ENCODE data around the gene GRM8. TPM values are rescaled to one million over a fixed set of nuclear protein-coding genes. Genes with fewer than 3 reads are reported as not detected.

The GRM8 gene
- total RNA-seq, 1 experiment from 2014 or later: not detected

DNA sequence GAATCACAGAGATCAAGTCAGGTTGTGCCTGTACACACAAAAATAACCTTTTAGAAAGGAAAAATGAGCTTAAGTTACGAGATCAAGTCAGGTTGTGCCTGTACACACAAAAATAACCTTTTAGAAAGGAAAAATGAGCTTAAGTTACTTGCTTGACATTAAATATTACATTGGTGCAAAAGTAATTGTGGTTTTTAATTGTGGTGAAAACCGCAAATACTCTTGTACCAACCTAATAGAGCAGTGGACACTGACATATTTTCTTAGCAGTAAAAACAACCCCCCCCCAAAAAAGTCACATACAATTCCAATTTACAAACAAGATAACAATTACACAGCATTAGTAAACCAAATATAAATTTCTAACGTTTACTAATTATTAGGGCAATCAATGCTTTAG is 595.6 kb downstream of the GRM8 start:
- no peaks in the 10 kb centered on the region for H3K36me3 ChIP-seq (ENCODE audit: low read depth, low read length)
- no TSS peak for BruUV-seq (replicated peaks)
- H2AFZ ChIP-seq (ENCODE audit: low read length): no peak overlapping the region
- POLR2A ChIA-PET (ENCODE audit: unreplicated experiment): no interaction called here
- no peaks in the 10 kb centered on the region for H3K27me3 ChIP-seq (ENCODE audit: low read length)
- H4K20me1 ChIP-seq (ENCODE audit: low read length): no peaks in the 10 kb centered on the region
- H3K9ac ChIP-seq (ENCODE audit: low read length): no peak overlapping the region
- no peak for DNase-seq
- H3K9me3 ChIP-seq (ENCODE audit: low read length): 0 out of 2 replicates have a peak, but pooled peaks cover under 1% of the 10 kb centered on the region
- CTCF ChIA-PET: no interaction called here
- no peak for TF ChIP-seq EZH2 (IDR thresholded peaks at IDR 0.05; ENCODE audit: low read length, unreplicated experiment)
- no peak for TF ChIP-seq EZH2phosphoT487 (IDR thresholded peaks at IDR 0.05; ENCODE audit: borderline replicate concordance, low read length)
- TF ChIP-seq, protein P1, sequence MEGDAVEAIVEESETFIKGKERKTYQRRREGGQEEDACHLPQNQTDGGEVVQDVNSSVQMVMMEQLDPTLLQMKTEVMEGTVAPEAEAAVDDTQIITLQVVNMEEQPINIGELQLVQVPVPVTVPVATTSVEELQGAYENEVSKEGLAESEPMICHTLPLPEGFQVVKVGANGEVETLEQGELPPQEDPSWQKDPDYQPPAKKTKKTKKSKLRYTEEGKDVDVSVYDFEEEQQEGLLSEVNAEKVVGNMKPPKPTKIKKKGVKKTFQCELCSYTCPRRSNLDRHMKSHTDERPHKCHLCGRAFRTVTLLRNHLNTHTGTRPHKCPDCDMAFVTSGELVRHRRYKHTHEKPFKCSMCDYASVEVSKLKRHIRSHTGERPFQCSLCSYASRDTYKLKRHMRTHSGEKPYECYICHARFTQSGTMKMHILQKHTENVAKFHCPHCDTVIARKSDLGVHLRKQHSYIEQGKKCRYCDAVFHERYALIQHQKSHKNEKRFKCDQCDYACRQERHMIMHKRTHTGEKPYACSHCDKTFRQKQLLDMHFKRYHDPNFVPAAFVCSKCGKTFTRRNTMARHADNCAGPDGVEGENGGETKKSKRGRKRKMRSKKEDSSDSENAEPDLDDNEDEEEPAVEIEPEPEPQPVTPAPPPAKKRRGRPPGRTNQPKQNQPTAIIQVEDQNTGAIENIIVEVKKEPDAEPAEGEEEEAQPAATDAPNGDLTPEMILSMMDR (conservative IDR thresholded peaks at IDR 0.05; ENCODE audit: low read depth, low read length): no peak
- no peak overlapping the region for H3K4me2 ChIP-seq (ENCODE audit: low read length)
- H3F3A ChIP-seq (ENCODE audit: low read length, unreplicated experiment): no peaks in the 10 kb centered on the region
- intact Hi-C loops (cut with micrococcal nuclease): no loop called here
- no peak for ATAC-seq
- no peak overlapping the region for H3K27ac ChIP-seq (ENCODE audit: low read length)
- H3K9me2 ChIP-seq (replicated peaks; ENCODE audit: low read length): no peaks in the 10 kb centered on the region
- no peak overlapping the region for H3K4me3 ChIP-seq (ENCODE audit: low read length)
- no peaks in the 10 kb centered on the region for H3K4me1 ChIP-seq (ENCODE audit: insufficient read depth, low read length)
- no peaks in the 10 kb centered on the region for H3K79me2 ChIP-seq (ENCODE audit: low read length)

DNA sequence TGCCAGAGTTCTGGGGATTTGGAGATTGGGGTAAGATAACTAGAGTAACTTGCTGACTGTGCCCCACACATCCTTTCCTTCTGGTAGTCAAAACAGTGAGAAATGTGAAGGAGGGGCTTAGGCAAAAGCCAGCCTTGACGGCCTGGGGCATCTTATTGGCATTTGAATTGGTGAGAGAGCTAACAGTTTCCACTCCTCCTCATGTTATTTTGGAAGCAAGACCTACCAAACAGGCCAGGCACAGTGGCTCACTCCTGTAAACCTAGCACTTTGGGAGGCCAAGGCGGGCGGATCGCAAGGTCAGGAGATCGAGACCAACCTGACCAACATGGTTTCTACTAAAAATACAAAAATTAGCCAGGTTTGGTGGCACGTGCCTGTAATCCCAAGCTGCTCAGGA is 596.6 kb downstream of the GRM8 start:
- no peaks in the 10 kb centered on the region for H3K79me2 ChIP-seq (ENCODE audit: low read length)
- no peak for DNase-seq
- no peak overlapping the region for H2AFZ ChIP-seq (ENCODE audit: low read length)
- H4K20me1 ChIP-seq (ENCODE audit: low read length): no peaks in the 10 kb centered on the region
- no peak overlapping the region for H3K27ac ChIP-seq (ENCODE audit: low read length)
- no peaks in the 10 kb centered on the region for H3K9me2 ChIP-seq (replicated peaks; ENCODE audit: low read length)
- no peak for ATAC-seq
- no peak overlapping the region for H3K9ac ChIP-seq (ENCODE audit: low read length)
- H3K27me3 ChIP-seq (ENCODE audit: low read length): no peaks in the 10 kb centered on the region
- intact Hi-C loops (cut with micrococcal nuclease): no loop called here
- POLR2A ChIA-PET (ENCODE audit: unreplicated experiment): no interaction called here
- H3K4me1 ChIP-seq (ENCODE audit: insufficient read depth, low read length): no peaks in the 10 kb centered on the region
- no peak overlapping the region for H3K4me2 ChIP-seq (ENCODE audit: low read length)
- H3K36me3 ChIP-seq (ENCODE audit: low read depth, low read length): no peaks in the 10 kb centered on the region
- H3K4me3 ChIP-seq (ENCODE audit: low read length): no peak overlapping the region
- no TSS peak for BruUV-seq (replicated peaks)
- no peak for TF ChIP-seq EZH2 (IDR thresholded peaks at IDR 0.05; ENCODE audit: low read length, unreplicated experiment)
- TF ChIP-seq, protein P1 (conservative IDR thresholded peaks at IDR 0.05; ENCODE audit: low read depth, low read length): no peak
- TF ChIP-seq EZH2phosphoT487 (IDR thresholded peaks at IDR 0.05; ENCODE audit: borderline replicate concordance, low read length): no peak
- 0 out of 2 replicates have a peak, but pooled peaks cover 3% of the 10 kb centered on the region for H3K9me3 ChIP-seq (ENCODE audit: low read length)
- CTCF ChIA-PET: no interaction called here
- H3F3A ChIP-seq (ENCODE audit: low read length, unreplicated experiment): no peaks in the 10 kb centered on the region

DNA sequence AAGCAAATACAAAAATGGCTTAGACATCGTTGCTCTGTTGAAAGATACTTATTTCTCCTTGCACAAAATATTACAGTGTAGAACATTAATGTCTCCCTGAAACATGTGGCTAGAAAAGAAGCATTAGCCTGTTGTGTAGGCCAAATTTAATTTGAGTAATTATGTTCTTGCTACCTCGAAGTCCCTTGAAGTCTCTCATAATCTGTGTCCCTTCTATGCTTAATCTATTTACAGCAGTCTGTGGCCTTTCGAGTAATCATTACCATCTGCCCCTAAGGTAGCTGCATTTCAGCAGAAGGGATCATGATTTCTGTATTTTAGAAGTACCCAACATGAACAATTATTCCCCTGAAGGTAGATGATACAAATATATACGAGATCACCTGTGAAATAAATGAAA is 615.2 kb downstream of the GRM8 start:
- intact Hi-C loops (cut with micrococcal nuclease): no loop called here
- TF ChIP-seq EZH2 (IDR thresholded peaks at IDR 0.05; ENCODE audit: low read length, unreplicated experiment): no peak
- TF ChIP-seq, protein P1 (conservative IDR thresholded peaks at IDR 0.05; ENCODE audit: low read depth, low read length): no peak
- no peak for TF ChIP-seq EZH2phosphoT487 (IDR thresholded peaks at IDR 0.05; ENCODE audit: borderline replicate concordance, low read length)
- CTCF ChIA-PET: no interaction called here
- no peaks in the 10 kb centered on the region for H3K79me2 ChIP-seq (ENCODE audit: low read length)
- no peak overlapping the region for H3K4me2 ChIP-seq (ENCODE audit: low read length)
- H3K9me3 ChIP-seq (ENCODE audit: low read length): no peaks in the 10 kb centered on the region
- H3F3A ChIP-seq (ENCODE audit: low read length, unreplicated experiment): no peaks in the 10 kb centered on the region
- POLR2A ChIA-PET (ENCODE audit: unreplicated experiment): no interaction called here
- DNase-seq: no peak
- no peaks in the 10 kb centered on the region for H3K36me3 ChIP-seq (ENCODE audit: low read depth, low read length)
- no peak overlapping the region for H3K27ac ChIP-seq (ENCODE audit: low read length)
- BruUV-seq (replicated peaks): no TSS peak
- H3K9me2 ChIP-seq (replicated peaks; ENCODE audit: low read length): no peaks in the 10 kb centered on the region
- no peak for ATAC-seq
- H4K20me1 ChIP-seq (ENCODE audit: low read length): no peaks in the 10 kb centered on the region
- H2AFZ ChIP-seq (ENCODE audit: low read length): no peak overlapping the region
- H3K4me1 ChIP-seq (ENCODE audit: insufficient read depth, low read length): no peaks in the 10 kb centered on the region
- no peak overlapping the region for H3K9ac ChIP-seq (ENCODE audit: low read length)
- no peaks in the 10 kb centered on the region for H3K27me3 ChIP-seq (ENCODE audit: low read length)
- no peak overlapping the region for H3K4me3 ChIP-seq (ENCODE audit: low read length)

Data from PC-3 (cell line).